KOPT-K1 (cell line): ENCODE measurements around the gene CMC1.
A peak's percentile ranks its signal among the peaks of the same experiment; 100 is the strongest.

ENCODE experiments used
- H3K27ac ChIP-seq: fragments of 200-600 bp; sonication (generic); 2 replicates; pipeline ENCODE4 v1.5.1; 2016; ENCODE audit warnings: antibody characterized with exemption, mild to moderate bottlenecking, low read depth, low read length; ENCODE audit not compliant: poor library complexity, severe bottlenecking
- H3K36me3 ChIP-seq: fragments of 200-600 bp; sonication (generic); 2 replicates; pipeline ENCODE4 v1.5.1; 2017; ENCODE audit warnings: antibody characterized with exemption, mild to moderate bottlenecking, low read length, moderate library complexity; ENCODE audit not compliant: insufficient read depth
- H3K9me3 ChIP-seq: fragments of 200-600 bp; sonication (generic); 2 replicates; pipeline ENCODE4 v1.5.1; 2017; ENCODE audit warnings: antibody characterized with exemption, low read length, mild to moderate bottlenecking; ENCODE audit not compliant: insufficient read depth, poor library complexity, severe bottlenecking

CMC1 gene

GRCh38 chr3:28348265-28348628 is 106.8 kb downstream of the CMC1 start:
- Histone ChIP-seq H3K9me3 (peaks cover 15% of the 10 kb centered on the region), H3K27ac (peak overlapping the region; percentile 95), H3K36me3 (0 out of 2 replicates have a peak, but pooled peaks cover 8% of the 10 kb centered on the region)

GRCh38 chr3:28348629-28349468 is 107.4 kb downstream of the CMC1 start, which contains the start of the genes AZI2 and ZCWPW2:
AZI2 (minus strand) TSS chr3:28348824; CDS start chr3:28340617, 8,207 bp downstream.
ZCWPW2 (plus strand) TSS chr3:28348721; CDS start chr3:28413069, 64,348 bp downstream.
- peaks cover 8% of the 10 kb centered on the region; the same call in 1 of the 2 replicates for H3K36me3 ChIP-seq
- peaks cover 21% of the 10 kb centered on the region for H3K9me3 ChIP-seq
- H3K27ac ChIP-seq, result peak within 1 kb of the TSS; percentile 95

GRCh38 chr3:28349469-28350000 is 108.1 kb downstream of the CMC1 start:
- Histone ChIP-seq H3K9me3 (peaks cover 25% of the 10 kb centered on the region), H3K27ac (peak overlapping the region; percentile 95), H3K36me3 (peaks cover 8% of the 10 kb centered on the region; the same call in 1 of the 2 replicates)
